SK-N-SH treated with all-trans-retinoic acid at 6 μM for 48 hours (cell line): Measurements from ENCODE around the gene LHFPL6.

Experiments
- GLIS3 ChIP-seq: fragments of 250-450 bp; sonication (Bioruptor Pico); IDR thresholded peaks from 2 replicates; pipeline ENCODE4 v1.5.0; 2020; ENCODE audit warnings: mild to moderate bottlenecking, moderate library complexity
- PATZ1 ChIP-seq: fragments of 250-450 bp; sonication (Bioruptor Pico); IDR thresholded peaks from 2 replicates; pipeline ENCODE4 v1.8.0; 2020; ENCODE audit warnings: mild to moderate bottlenecking, moderate library complexity, borderline replicate concordance
- ZC3H10 ChIP-seq: fragments of 250-450 bp; sonication (Bioruptor Pico); IDR thresholded peaks from 2 replicates; pipeline ENCODE4 v1.5.1; 2021; ENCODE audit warnings: mild to moderate bottlenecking, moderate library complexity
- TF ChIP-seq, protein P1 (sequence below): fragments of 250-450 bp; sonication (Bioruptor Pico); IDR thresholded peaks from 2 replicates; pipeline ENCODE4 v1.5.1; 2020; ENCODE audit warnings: low read depth, mild to moderate bottlenecking, moderate library complexity

- TF ChIP-seq, protein P1, sequence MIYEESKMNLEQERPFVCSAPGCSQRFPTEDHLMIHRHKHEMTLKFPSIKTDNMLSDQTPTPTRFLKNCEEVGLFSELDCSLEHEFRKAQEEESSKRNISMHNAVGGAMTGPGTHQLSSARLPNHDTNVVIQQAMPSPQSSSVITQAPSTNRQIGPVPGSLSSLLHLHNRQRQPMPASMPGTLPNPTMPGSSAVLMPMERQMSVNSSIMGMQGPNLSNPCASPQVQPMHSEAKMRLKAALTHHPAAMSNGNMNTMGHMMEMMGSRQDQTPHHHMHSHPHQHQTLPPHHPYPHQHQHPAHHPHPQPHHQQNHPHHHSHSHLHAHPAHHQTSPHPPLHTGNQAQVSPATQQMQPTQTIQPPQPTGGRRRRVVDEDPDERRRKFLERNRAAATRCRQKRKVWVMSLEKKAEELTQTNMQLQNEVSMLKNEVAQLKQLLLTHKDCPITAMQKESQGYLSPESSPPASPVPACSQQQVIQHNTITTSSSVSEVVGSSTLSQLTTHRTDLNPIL, result no peak
- TF ChIP-seq GLIS3 (CRISPR knock-in tag), result no peak
- no peak for TF ChIP-seq ZC3H10 (CRISPR knock-in tag)
- no peak for TF ChIP-seq PATZ1 (CRISPR knock-in tag)
Measured at GRCh38 chr13:39530916-39531315, 72.1 kb downstream of the LHFPL6 start.
